Fibroblast of lung (primary cell): Measurements from ENCODE around the gene MICAL2.

Experiments used
- CTCF ChIP-seq, 2 donors: IDR thresholded peaks in 1 of 2; conservative IDR thresholded peaks in 1 of 2; 1 replicate in 1 of 2; 2 replicates in 1 of 2; pipeline ENCODE4 v1.5.1; 2011 to 2012; ENCODE audit warnings: low read length in 2 of 2, control low read depth in 1 of 2, inconsistent platforms in 1 of 2, low read depth in 1 of 2, mild to moderate bottlenecking in 1 of 2
- EZH2 ChIP-seq: IDR thresholded peaks from 2 replicates; pipeline ENCODE4 v1.5.1; 2012; ENCODE audit warnings: low read length, control low read depth, mild to moderate bottlenecking; ENCODE audit errors: missing control alignments

GRCh38 chr11:12219757-12220156 is 109.4 kb downstream of the MICAL2 start:
- no peak for TF ChIP-seq CTCF (conservative IDR thresholded peaks at IDR 0.05 in 1 of 2, IDR thresholded peaks at IDR 0.05 in 1 of 2; ENCODE audit: low read depth in 1 of 2, low read length in 2 of 2)
- no peak for TF ChIP-seq EZH2
